ENCODE measurements around the gene ASPG.

Gene ASPG

DNA sequence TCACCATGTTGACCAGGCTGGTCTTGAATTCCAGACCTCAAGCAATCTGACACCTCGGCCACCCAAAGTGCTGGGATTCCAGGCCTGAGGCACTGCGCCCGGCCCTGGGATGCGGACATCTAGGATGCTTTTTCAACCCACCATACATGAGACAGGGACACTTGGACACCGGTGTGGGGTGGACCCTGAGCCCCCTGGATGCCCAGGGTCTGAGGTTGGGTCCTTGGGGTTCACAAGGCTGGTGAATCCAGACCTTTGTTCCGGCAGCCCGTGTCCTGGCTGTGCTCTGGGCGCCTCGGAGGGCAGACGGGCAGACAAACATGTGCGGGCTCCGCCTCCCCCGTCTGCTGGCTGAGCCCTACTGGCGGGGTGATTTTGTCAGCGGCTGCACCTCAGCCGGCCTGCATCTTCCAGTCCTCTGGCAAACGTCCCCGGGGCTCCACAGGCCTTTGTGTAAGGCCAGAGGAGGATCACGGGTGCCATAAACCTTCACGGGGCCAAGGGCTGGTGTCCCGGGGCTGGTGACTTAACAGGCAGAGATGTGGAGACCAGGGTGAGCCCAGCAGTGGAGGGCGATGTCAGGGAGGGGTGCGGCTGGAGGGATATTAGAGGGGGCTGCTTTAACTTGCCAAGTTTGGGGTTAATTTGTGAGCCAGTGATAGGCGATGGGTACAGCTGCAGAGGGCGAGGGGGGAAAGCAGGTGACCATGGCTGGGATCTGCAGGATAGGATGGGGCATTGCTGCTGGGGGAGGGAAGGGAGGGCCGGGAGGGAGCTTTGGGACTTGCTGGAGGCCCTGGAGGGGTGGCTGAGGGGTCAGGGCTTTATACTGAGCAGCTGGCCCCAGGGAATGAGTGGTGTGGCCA, 5.8 kb downstream of the ASPG start:
- no peak overlapping the region for H3K4me3 ChIP-seq (ENCODE audit: low read length)
- DNase-seq (ENCODE audit: low read depth, low spot score) = no peak

DNA sequence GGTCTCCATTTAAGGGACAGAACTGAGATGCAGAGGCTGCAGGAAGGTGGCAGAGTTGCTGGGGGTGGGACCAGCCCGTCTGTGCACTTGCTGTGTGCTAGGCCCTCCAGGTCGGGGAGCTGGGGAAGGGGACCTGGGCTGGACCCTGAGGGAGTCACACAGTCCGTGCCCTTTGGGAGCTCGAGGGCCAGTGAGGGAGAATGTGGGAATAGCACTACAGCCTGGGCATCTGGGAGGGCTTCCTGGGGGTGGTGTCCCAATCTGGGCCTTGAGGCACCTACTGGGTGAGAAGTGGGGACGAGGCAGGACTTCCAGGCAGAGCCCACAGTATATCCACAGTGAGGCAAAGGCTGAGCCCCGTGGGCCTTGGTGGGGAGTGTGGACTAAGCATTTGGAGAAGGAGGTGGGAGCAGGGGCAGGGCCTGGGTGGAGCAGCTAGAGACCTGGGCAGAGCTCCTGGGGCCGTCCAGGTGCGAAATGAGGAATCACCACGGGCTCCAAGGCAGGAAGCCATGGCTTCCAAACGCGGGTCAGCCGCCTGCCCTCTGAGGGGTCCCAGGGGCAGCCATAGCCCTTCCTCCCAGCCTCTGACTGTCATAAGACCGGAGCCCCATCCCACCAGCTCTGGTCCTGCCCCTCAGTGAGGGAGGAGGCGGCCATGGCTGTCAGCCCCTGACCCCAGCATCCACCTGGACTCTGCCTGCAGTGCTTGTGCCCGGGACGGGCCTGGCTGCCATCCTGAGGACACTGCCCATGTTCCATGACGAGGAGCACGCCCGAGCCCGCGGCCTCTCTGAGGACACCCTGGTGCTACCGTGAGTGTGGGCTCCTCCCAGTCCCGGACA, 6.6 kb downstream of the ASPG start:
- H3K4me3 ChIP-seq (ENCODE audit: low read length) = no peak overlapping the region
- no peak for DNase-seq (ENCODE audit: low read depth, low spot score)

DNA sequence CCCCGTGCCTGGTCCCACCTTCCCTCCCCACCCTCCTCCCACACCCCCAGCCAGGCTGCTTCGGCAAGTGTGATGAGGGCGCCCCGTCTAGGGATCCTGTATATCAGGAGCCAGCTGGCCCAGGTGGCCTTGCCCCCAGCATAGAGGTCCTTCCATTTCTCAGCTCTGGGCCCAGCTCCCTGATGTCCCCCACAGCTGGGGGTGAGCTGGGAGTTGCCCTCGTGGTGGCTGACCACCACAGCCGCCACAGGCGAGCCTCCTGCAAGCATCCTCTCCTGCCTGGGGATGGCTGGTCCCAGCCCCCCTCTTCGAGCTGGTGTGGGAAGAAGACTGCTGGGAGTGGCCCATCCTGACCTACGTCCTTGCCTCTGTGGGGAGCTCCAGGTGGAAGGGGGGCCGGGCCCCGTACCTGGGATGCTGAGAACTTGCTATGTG, 7.4 kb downstream of the ASPG start:
- no peak for DNase-seq (ENCODE audit: low read depth, low spot score)
- H3K4me3 ChIP-seq (ENCODE audit: low read length) = no peak overlapping the region

DNA sequence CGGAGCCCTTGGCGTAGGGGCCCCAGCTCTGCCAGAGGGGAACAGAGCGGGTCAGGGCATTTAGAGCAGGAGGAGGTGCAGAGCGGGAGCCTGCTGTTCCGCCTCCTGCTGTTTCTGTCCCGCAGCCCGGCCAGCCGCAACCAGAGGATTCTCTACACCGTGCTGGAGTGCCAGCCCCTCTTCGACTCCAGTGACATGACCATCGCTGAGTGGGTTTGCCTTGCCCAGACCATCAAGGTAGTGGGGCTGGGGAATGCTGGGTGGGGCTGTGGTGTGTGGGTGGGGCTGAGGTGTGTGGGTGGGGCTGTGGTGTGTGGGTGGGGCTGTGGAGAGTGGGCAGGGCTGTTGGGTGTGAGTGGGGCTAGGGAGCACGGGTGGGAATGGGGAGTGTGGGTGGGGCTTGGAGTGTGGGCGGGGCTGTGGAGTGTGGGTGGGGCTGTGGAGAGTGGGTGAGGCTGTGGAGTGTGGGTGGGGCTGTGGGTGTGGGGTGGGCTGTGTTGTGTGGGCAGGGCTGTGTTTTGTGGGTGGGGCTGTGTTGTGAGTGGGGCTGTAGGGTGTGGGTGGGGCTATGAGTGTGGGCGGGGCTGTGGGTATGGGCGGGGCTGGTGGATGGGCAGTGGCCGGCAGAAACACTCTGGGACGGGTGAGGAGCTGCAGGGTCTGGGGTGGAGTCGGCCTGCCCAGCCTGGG, 8.0 kb downstream of the ASPG start:
- DNase-seq (ENCODE audit: low read depth, low spot score) = no peak

DNA sequence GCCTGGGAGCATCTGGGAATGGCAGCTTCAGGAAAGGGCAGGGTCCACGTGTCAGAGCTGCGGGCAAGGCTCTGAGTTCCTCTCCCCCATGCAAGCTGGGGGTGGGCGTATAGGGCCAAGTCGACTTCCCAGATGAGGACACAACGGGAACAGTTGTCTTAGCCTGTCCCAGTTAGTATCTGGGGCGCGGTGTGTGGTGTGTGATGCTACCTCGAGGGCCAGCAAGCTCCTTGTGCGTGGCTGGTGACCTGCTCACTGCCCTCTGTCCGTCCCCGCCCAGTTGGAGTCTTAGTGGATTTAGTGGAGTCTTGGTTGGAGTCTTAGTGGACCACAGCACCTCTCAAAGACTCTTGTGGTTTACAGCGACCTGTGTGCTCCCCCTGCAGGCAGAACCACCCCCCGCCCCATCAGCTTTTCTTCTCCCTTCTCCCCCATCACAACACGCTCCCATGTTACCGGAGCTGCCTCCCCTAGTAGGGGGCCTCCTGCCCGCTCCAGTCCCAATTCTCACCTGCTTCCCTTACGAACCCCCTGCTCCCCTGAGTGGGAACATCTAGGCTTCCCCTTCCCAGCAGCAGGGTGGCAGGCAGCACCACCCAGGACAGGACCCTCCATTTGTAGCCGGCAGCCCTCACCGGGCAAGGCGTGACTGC, 8.7 kb downstream of the ASPG start:
- no peak overlapping the region for H3K4me3 ChIP-seq (ENCODE audit: low read length)
- DNase-seq (ENCODE audit: low read depth, low spot score) = no peak

More for the DNA sequence above, 8.0 kb downstream of the ASPG start:
- H3K4me3 ChIP-seq (ENCODE audit: low read length) = no peak overlapping the region

DNA sequence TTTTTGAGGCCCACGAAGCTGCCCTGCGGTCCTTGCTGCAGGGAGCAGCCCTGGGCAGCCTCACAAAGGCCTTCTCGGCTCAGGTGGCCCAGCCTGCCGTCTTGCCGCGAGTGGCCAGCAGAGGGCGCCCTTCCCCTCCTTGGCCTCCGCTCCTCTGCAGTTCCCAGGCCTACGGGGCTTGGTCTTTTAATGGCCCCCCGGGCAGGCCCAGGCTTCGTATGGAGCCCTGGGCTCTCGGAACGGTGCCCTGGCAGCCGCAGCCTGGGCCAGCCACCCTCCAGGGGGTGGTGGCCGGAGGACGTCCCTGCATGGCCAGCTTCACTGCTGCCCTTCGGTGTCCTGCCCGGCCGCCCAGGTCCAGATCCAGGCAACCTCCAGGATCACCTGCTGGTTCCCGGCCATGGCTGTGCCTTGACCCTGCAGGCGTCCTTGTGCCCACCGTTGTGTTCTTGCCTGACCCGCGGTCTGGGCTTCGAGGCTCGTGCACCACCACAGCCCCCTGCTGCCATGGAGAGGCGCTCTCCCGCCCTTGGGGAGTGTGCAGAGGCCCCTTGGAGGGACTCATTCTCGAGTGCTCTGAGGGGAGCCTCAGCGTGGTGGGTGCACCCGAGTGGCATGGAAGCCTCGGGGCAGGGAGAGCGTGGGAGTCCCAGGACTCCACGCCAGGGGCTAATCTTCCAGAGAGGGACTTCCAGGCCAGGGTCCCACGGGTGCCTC, 9.4 kb downstream of the ASPG start:
- no peak overlapping the region for H3K4me3 ChIP-seq (ENCODE audit: low read length)

DNA sequence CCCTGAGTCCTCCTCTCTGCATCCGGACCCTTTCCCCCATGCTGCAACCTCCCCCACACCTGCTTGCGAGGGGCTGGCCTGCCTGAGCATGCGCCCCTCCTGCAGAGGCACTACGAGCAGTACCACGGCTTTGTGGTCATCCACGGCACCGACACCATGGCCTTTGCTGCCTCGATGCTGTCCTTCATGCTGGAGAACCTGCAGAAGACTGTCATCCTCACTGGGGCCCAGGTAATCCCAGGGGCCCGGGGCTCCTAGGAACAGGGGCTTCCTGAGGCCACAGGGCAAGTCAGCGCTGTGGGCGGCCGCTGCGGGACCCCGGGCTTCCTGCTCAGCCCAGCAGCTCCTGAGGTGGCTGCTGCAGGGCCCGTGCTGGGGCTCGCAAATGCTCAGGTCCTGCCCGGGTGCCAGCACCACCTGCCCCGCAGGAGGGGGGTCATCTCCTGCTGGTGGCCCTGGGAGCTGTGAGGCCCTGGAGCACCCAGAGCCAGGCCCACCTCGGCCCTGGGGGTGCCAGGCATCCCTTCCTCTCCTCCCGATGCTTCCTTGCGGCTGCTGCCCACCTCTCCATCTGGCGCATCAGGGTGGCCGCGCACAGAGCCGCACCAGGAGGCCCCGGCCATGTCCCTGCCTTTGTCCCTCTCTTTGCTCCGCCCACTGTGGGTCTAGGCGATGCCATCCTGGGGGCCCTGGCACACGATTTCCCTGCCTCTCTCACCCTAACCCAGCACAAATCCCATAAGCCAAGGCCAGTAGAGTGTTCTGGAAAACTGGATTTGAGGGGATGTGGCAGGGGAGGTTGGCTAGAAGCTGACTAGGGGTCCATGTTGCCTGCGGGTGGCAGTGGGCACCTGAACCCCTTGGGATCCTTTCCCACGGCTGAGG, 10.2 kb downstream of the ASPG start:
- no peak overlapping the region for H3K4me3 ChIP-seq (ENCODE audit: low read length)
- no peak for DNase-seq (ENCODE audit: low read depth, low spot score)

More for the DNA sequence above, 9.4 kb downstream of the ASPG start:
- peak; percentile 35 for DNase-seq (ENCODE audit: low read depth, low spot score)

DNA sequence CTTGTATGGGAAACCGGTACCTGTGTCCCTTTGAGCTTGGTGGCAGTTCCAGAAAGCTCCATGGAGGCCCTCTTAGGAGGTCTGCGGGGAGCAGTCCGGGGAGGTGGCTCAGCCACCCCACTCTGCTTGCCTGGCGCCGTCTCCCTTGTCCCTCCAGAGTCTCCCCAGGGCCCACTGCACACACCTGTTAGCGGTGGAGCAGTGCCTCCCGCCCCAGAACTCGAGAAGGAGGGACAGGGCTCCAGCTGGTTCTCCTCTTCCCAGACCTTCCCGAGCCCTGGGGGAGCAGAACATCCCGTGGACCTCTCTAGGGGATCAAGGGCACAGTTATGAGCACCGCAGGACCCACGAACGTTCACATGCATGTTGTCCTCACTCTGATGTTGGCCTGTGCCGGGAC, 10.8 kb downstream of the ASPG start:
- H3K4me3 ChIP-seq (ENCODE audit: low read length) = no peak overlapping the region
- DNase-seq (ENCODE audit: low read depth, low spot score) = no peak

DNA sequence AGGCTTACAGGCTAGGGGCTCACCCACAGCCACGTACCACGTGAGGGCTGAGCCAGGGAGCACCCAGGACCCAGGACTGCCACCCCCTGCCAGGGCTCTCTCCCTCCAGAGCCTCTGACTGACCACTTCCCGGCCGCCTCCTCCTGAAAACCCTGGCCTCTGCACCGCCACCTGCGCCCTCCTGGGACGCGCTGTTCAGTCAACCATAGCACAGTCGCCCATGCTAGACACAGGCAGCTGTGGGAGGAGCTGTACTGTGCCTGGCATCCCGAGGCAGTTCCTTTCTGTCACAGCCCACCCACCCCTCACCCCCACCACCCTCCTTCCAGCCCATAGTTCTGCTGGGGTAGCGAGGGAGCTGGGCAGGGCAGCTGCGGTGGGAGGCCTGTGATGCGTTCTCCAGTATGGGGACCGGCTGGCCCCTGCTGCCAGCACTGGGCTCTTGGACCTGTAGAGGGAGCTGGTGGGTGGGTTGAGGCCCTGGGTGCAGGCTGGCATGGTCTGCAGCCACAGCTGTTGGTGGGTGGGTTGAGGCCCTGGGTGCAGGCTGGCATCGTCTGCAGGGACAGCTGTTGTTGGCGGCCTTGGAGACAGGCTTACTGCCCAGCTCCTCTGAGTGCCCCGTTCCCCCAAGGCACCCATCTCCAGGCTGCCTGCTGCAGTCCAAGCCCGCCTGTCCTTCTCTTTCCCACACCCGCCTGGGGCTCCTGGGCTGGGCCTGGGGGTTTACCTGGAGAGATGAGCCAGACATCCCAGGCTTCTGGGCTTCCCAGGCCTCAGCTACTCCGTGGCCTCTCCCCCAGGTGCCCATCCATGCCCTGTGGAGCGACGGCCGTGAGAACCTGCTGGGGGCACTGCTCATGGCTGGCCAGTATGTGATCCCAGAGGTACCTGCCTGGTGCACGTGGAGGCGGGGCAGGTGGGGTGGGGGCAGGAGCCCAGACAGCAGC, 11.5 kb downstream of the ASPG start:
- no peak overlapping the region for H3K4me3 ChIP-seq (ENCODE audit: low read length)
- no peak for DNase-seq (ENCODE audit: low read depth, low spot score)

DNA sequence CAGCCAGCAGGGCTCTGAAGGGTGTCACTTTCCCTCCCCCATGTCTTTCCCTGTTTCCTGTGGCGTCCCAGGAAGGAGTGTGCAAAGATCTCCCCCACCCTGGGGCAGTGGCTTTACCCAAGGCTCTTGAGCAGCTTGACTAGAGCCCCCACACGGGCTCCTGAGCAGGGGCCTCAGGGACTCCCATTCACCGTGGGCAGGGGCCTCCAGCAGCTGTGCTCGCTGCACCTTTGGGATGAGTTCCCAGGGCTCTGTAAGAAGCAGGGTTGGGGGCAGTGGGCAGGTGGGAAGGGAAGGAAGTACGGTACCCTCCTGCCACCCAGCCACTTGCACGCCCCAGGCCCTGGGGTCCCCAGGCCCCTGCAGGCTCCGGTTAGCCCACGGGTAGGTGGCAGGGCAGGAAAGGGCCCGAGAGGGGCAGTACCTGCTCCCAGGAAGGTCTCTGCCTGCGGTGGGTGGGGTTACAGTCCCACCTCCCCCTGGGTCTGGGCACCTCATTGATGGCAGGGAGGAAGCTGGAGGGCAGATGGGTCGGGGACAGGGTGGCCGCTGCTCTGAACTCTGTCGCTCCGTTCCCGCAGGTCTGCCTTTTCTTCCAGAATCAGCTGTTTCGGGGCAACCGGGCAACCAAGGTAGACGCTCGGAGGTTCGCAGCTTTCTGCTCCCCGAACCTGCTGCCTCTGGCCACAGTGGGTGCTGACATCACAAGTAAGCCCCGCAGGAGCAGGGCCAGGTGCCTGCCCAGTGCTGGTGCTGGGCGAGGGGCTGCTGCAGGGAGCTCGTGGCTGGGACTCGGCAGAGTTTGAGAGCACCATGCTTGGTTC, 13.0 kb downstream of the ASPG start:
- no peak for DNase-seq (ENCODE audit: low read depth, low spot score)
- no peak overlapping the region for H3K4me3 ChIP-seq (ENCODE audit: low read length)

DNA sequence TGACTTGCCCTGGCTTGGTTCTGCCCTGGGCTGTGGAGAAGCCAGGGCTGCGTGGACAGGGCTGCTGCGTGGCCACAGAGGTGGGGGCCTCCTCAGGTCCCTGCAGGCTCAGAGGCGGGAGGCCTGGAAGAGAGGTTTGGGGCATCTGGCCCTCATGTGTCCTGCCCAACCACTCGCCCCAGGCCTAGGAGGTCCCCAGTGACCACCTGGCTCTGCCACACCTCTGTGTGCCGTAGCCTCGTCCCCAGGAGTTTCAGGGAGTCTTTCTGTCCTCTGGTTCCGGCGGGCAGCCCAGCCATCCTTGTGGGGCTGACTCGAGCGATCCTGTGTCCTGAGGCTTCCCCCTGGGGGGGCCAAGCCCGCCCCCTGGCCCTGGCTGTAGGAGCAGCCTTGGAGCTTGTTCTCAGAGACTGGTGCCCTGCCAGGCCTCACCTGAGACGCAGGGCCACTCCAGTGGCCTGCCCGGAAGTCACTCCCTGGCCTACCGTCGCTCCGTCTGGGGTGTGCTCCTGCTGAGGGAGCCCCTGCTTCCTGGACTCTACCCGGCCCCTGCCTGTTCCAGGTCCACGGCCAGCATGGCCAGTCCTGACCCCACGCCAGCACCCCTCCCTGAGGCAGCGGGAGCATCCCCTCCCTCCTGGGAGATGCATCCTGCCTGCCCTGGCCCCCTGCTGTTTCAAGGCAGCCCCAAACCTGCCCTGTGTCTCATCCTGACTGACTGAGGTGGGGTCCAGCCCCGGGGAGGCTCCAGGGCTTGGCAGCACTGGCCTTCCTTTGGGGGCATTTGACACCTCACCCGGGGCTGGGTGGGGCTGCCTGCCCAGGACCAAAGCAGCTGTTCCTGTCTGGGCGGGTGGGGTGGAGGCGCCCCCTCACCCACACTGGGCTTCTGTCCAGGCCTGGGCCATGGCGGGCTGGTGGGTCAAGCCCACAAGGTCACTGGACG, 13.9 kb downstream of the ASPG start:
- DNase-seq (ENCODE audit: low read depth, low spot score) = no peak

DNA sequence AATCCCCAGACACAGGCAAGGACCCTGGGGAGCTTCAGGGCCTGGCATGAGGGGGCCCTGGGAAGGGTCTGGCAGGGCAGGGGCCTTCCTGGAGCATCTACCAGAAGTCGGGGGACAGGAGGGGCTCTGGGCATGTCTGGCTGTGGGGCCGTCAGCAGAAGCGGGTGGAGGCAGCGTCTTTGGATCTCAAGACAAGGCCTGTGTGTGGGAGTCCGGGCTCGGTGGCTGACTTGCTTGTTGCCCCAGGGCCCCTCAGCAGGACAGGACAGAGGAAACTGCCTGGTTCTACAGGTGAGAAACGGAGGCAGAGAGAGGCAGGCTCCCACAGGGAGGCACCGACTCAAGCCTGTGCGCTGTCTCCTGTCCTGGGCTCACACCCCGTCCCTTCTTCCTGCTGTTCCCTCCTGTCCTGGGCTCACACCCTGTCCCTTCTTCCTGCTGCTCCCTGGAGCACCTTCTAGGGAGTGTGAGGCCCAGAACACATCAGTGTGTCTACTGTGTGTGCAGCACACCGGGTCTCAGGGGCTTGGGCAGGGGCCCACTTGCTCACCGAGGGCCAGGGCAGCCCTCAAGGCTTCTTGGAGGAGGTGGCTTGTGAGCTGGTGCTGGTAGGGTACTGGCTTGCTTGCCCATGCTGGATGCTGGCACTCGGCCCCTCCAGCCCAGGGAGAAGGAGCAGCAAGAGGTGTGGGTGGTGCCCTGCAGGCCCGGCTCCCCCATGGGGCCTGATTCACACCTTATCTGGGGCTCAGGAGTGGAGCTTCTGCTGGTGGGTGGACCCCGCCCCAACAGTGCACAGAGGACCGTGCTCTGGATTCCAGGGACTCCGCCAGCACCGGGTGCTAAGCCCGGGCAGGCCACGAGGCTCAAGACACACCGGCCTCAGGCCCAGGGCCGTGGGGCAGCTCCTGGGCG, 14.9 kb downstream of the ASPG start:
- no peak for DNase-seq (ENCODE audit: low read depth, low spot score)
- no peak overlapping the region for H3K4me3 ChIP-seq (ENCODE audit: low read length)

More for the DNA sequence above, 13.9 kb downstream of the ASPG start:
- no peak overlapping the region for H3K4me3 ChIP-seq (ENCODE audit: low read length)

DNA sequence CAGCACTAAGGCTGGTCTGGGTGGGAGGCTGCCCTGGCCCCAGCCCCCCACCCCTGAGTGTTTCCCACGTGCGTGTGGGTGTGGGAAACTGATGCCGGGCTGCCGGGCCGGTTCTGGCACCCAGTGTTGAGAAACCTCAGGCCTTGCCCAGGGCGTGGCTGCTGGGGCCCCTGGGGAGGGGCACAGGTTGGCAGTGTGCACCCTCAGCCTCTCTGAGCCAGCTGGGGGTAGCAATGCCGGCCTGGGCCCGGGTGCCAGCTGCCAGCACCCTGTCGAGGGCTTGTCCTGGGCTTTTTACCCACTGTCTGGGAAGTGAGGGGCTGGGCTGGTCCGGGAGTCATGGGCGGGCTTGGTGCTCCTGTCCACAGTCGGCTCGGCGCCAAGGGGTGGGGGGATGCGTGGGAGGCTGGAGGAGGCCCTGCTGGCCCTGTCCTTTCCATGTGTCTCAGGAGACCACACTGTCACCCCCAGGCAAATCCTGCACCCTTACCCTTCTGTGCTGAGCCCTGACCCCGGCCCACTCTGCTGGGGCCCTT, 15.7 kb downstream of the ASPG start:
- DNase-seq (ENCODE audit: low read depth, low spot score) = no peak
- H3K4me3 ChIP-seq (ENCODE audit: low read length) = no peak overlapping the region
